ENCODE data around the gene EYA2. TPM values are rescaled to one million over a fixed set of nuclear protein-coding genes. Genes with fewer than 3 reads are reported as not detected.

Gene EYA2
- total and polyA plus RNA-seq, 2 experiments from 2014 or later: 1.4 to 2.0 TPM

- H3K9me2 ChIP-seq (replicated peaks; ENCODE audit: insufficient read depth): no peaks in the 10 kb centered on the region
- H3K4me1 ChIP-seq (ENCODE audit: insufficient read depth): no peaks in the 10 kb centered on the region
- no peak overlapping the region for H3K27ac ChIP-seq
- H3K36me3 ChIP-seq (replicated peaks; ENCODE audit: insufficient read depth, low read depth): peaks cover 6% of the 10 kb centered on the region
- H3K4me3 ChIP-seq: no peak overlapping the region
- H2AFZ ChIP-seq: no peak overlapping the region
- WGBS (ENCODE audit: low lambda C conversion rate, missing lambda C conversion rate): 97% methylated on average over 12 of the region's 12 CpGs
- no peaks in the 10 kb centered on the region for H3K9me3 ChIP-seq (ENCODE audit: low read depth)
- no peak overlapping the region for H3K4me2 ChIP-seq
- no peaks in the 10 kb centered on the region for H3K27me3 ChIP-seq
- no peaks in the 10 kb centered on the region for H4K20me1 ChIP-seq (ENCODE audit: insufficient read depth, poor library complexity, severe bottlenecking)
- peaks cover 12% of the 10 kb centered on the region for H3K79me2 ChIP-seq
- TF ChIP-seq EZH2phosphoT487 (IDR thresholded peaks at IDR 0.05; ENCODE audit: low read depth, severe bottlenecking, unreplicated experiment) (no peak), CTCF (IDR thresholded peaks at IDR 0.05; ENCODE audit: poor library complexity) (no peak), EZH2 (IDR thresholded peaks at IDR 0.05; ENCODE audit: borderline replicate concordance) (no peak)
- DNase-seq (ENCODE audit: low spot score): no peak
These were observed 328.0 kb downstream of the EYA2 start for GRCh38 chr20:47222468-47223119.

GRCh38 chr20:47223896-47224295, 329.3 kb downstream of the EYA2 start:
- no peak for DNase-seq (ENCODE audit: low spot score)
- no peaks in the 10 kb centered on the region for H3K9me3 ChIP-seq (ENCODE audit: low read depth)
- H3K4me1 ChIP-seq (ENCODE audit: insufficient read depth): no peaks in the 10 kb centered on the region
- H3K4me3 ChIP-seq: no peak overlapping the region
- H2AFZ ChIP-seq: no peak overlapping the region
- no peaks in the 10 kb centered on the region for H4K20me1 ChIP-seq (ENCODE audit: insufficient read depth, poor library complexity, severe bottlenecking)
- no peaks in the 10 kb centered on the region for H3K27me3 ChIP-seq
- WGBS (ENCODE audit: low lambda C conversion rate, missing lambda C conversion rate): 93% methylated on average over 1 of the region's 1 CpG
- TF ChIP-seq CTCF (IDR thresholded peaks at IDR 0.05; ENCODE audit: poor library complexity) (no peak), EZH2phosphoT487 (IDR thresholded peaks at IDR 0.05; ENCODE audit: low read depth, severe bottlenecking, unreplicated experiment) (no peak), EZH2 (IDR thresholded peaks at IDR 0.05; ENCODE audit: borderline replicate concordance) (no peak)
- no peak overlapping the region for H3K27ac ChIP-seq
- H3K36me3 ChIP-seq (replicated peaks; ENCODE audit: insufficient read depth, low read depth): peaks cover 6% of the 10 kb centered on the region
- no peaks in the 10 kb centered on the region for H3K9me2 ChIP-seq (replicated peaks; ENCODE audit: insufficient read depth)
- no peak overlapping the region for H3K4me2 ChIP-seq
- H3K79me2 ChIP-seq: peaks cover 12% of the 10 kb centered on the region

- Histone ChIP-seq H3K27ac (no peak overlapping the region), H2AFZ (no peak overlapping the region), H3K4me3 (no peak overlapping the region), H3K36me3 (replicated peaks; ENCODE audit: insufficient read depth, low read depth) (peaks cover 6% of the 10 kb centered on the region), H3K79me2 (peaks cover 11% of the 10 kb centered on the region), H4K20me1 (ENCODE audit: insufficient read depth, poor library complexity, severe bottlenecking) (no peaks in the 10 kb centered on the region), H3K4me1 (ENCODE audit: insufficient read depth) (no peaks in the 10 kb centered on the region), H3K4me2 (no peak overlapping the region), H3K9me2 (replicated peaks; ENCODE audit: insufficient read depth) (no peaks in the 10 kb centered on the region), H3K27me3 (no peaks in the 10 kb centered on the region), H3K9me3 (ENCODE audit: low read depth) (no peaks in the 10 kb centered on the region)
- TF ChIP-seq EZH2 (IDR thresholded peaks at IDR 0.05; ENCODE audit: borderline replicate concordance) (no peak), EZH2phosphoT487 (IDR thresholded peaks at IDR 0.05; ENCODE audit: low read depth, severe bottlenecking, unreplicated experiment) (no peak), CTCF (IDR thresholded peaks at IDR 0.05; ENCODE audit: poor library complexity) (no peak)
- WGBS (ENCODE audit: low lambda C conversion rate, missing lambda C conversion rate): 98% methylated on average over 11 of the region's 11 CpGs
- no peak for DNase-seq (ENCODE audit: low spot score)
These were observed 329.7 kb downstream of the EYA2 start for GRCh38 chr20:47224300-47224791.

Data from hepatocyte (in vitro differentiated cells).